Thyroid gland (tissue), 4 donors: ENCODE measurements around the gene GIGYF2.

Experiments used
- POLR2A ChIP-seq, 2 donors: fragments of 450-650 bp; IDR thresholded peaks; one replicate each; pipeline ENCODE4 v1.6.1; 2017; ENCODE audit warnings: antibody characterized with exemption in 2 of 2, mild to moderate bottlenecking in 2 of 2, moderate library complexity in 1 of 2
- TF ChIP-seq, protein P1 (sequence below), 6 experiments: fragments of 200-600 bp in 3 of 6; fragments of 450-650 bp in 3 of 6; sonication (generic) in 3 of 6; IDR thresholded peaks; one replicate each; pipeline ENCODE4 v1.5.1; 2016 to 2019; ENCODE audit warnings: antibody characterized with exemption in 6 of 6, mild to moderate bottlenecking in 2 of 6, inconsistent platforms in 1 of 6, moderate library complexity in 1 of 6

DNA sequence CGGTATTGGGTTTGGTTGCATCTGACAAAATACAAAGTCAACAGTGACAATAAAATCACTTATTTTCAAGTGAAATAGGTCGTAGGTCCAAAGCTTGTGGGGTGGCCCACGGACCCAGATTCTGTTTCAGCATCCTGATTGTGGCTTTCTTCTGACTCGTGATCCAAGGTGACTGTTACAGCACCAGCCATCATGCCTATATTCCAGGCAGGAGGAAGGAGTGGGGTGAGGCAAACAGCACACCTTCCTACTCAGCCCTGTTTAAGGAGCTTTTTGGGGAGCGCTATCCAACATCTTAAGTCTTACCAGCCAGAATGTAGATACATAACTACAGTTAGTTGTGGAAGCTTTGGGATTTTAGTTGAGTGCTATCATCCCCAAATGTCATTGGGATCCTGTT lies 164.2 kb downstream of the GIGYF2 start:
- TF ChIP-seq, protein P1, sequence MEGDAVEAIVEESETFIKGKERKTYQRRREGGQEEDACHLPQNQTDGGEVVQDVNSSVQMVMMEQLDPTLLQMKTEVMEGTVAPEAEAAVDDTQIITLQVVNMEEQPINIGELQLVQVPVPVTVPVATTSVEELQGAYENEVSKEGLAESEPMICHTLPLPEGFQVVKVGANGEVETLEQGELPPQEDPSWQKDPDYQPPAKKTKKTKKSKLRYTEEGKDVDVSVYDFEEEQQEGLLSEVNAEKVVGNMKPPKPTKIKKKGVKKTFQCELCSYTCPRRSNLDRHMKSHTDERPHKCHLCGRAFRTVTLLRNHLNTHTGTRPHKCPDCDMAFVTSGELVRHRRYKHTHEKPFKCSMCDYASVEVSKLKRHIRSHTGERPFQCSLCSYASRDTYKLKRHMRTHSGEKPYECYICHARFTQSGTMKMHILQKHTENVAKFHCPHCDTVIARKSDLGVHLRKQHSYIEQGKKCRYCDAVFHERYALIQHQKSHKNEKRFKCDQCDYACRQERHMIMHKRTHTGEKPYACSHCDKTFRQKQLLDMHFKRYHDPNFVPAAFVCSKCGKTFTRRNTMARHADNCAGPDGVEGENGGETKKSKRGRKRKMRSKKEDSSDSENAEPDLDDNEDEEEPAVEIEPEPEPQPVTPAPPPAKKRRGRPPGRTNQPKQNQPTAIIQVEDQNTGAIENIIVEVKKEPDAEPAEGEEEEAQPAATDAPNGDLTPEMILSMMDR (IDR thresholded peaks at IDR 0.05) = no peak
- no peak for TF ChIP-seq POLR2A (IDR thresholded peaks at IDR 0.05)
